Hematopoietic multipotent progenitor cell treated with erythropoietin and hydrocortisone succinate and interleukin-3 and kit ligand, for 8 days (in vitro differentiated cells): ENCODE results near the gene TMEM179B.

Experiments
- DNase-seq: peaks from one replicate; pipeline ENCODE4 v3.0.0-alpha.2; 2015

TMEM179B gene

DNA sequence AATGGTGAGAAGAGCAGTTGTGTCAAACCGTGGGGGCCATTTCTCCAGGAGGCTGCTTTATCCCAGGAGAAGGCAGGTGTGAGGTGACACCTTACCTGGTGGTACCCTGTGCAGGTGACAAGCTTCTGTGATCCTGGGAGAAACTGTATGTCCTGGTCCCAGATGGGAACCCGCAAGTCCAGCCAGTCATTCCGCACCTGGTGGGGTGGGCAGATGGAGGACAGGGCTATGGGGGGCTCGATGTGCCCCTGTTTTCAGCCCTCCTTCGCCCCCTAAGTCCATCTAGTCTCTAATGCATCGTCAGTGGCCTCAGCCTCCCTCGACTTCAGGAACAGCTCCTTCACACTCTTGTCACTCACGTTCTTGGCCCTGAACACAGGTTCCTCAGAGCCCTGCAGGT, 48.1 kb downstream of the TMEM179B start:
- no peak for DNase-seq

DNA sequence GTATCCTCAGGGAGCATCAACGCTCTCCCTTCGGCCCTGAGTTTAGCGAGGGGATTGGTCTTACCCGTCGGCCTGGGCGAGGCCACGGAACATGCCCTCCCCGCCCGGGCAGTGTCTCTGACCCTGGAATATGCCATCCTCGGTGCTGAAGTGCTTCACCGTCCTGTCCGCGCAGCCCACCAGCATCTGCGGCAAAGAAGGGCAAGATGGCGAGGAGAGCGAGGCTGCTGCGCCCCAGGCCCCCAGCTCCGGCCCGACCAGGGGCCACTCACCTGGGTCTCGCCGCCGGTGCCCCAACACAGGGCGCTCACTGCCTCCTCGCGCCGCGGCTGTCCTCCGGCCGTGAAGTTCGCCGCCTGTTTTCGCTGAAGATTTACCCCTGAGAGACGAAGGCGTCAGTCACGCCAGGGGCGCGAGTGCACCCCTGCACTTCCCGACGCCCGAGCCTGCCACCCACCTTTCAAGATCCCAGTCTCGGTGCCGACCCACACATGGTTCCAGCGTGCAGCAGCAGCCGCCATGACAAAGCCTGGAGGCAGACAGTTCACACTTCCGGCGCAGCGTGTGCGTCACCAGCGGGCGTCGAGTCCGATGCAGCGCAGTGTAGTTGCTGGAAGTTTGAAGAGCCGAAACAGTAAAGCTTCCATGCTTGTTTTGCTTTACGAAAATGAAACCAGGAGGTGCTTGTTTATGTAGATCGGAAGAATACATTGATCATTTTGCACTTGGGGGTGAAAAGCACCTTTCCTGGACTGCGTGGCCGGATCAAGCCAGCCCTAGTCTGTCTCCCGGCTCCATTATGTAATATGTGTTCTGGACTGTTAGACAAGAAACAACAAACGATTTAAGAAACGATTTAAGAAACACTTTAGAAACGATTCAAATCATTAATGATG, 52.1 kb downstream of the TMEM179B start, which contains the start of gene WDR74:
Gene WDR74, minus strand, starts transcription at position 541 of the 896 bp plus-strand sequence. Its CDS starts 20 bp downstream, at position 521.
- peak; percentile 96 for DNase-seq
